ENCODE results near the gene XCR1. TPM values are rescaled to one million over a fixed set of nuclear protein-coding genes. Genes with fewer than 3 reads are reported as not detected.
"Not testable (repeated sequence)": the region's sequence is repeated elsewhere in the genome, so short reads cannot be mapped to it uniquely, and the experiment has no call there.

XCR1 gene
- total RNA-seq, 1 donor from 2014 or later, result 0.70 TPM

GRCh38 chr3:46006238-46007032, 20.8 kb downstream of the XCR1 start:
- no peak for DNase-seq (ENCODE audit: low spot score)

- DNase-seq (ENCODE audit: low spot score), result not testable (repeated sequence)
Measured at GRCh38 chr3:46003706-46004105, 23.6 kb downstream of the XCR1 start.

GRCh38 chr3:46001178-46001577, 26.1 kb downstream of the XCR1 start:
- no peak for DNase-seq (ENCODE audit: low spot score)

- no peak for DNase-seq (ENCODE audit: low spot score)
Measured at GRCh38 chr3:45997942-45998341, 29.3 kb downstream of the XCR1 start.

DNA sequence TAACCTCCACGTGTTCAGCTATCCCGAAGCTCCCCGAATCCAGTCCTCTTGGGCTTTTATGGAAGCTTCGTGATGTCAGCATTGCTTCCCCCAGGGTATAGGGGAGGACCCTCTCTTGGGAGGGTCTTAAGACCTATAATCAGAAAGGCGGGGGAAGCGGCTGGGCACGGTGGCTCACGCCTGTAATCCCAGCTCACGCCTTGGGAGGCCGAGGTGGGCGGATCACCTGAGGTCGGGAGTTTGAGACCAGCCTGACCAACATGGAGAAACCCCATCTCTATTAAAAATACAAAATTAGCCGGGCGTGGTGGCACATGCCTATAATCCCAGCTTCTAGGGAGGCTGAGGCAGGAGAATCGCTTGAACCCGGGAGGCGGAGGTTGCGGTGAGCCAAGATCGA, 29.8 kb downstream of the XCR1 start:
- not testable (repeated sequence) for DNase-seq (ENCODE audit: low spot score)

GRCh38 chr3:45995236-45996192, 31.8 kb downstream of the XCR1 start, which contains the start of gene FYCO1:
FYCO1 (minus strand) TSS chr3:45995824; CDS start chr3:45984910, 10,914 bp downstream.
- peak; percentile 94 for DNase-seq (ENCODE audit: low spot score)

- DNase-seq (ENCODE audit: low spot score), result no peak
Measured at GRCh38 chr3:45994419-45995235, 32.7 kb downstream of the XCR1 start.

- no peak for DNase-seq (ENCODE audit: low spot score)
Measured at GRCh38 chr3:45993421-45994027, 33.8 kb downstream of the XCR1 start.

DNA sequence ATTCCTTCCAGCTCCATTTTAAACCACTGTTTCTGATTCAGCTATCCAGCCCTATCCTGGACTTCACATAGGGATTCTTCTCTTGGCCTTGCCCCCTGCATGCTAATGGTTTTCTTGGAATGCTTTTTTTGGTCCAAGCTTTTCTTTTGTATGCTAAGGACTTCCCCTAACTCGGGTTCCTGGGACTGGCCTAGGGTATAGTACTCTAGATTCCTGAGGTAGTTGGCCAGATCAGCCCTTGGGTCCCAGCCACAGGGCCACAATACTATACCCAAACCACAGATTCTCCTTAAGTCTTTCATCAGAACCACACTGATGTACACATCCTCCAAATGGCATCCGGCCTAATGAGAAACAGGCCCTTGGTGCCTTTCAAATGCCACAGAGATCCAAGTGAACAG, 34.5 kb downstream of the XCR1 start:
- DNase-seq (ENCODE audit: low spot score), result no peak

DNA sequence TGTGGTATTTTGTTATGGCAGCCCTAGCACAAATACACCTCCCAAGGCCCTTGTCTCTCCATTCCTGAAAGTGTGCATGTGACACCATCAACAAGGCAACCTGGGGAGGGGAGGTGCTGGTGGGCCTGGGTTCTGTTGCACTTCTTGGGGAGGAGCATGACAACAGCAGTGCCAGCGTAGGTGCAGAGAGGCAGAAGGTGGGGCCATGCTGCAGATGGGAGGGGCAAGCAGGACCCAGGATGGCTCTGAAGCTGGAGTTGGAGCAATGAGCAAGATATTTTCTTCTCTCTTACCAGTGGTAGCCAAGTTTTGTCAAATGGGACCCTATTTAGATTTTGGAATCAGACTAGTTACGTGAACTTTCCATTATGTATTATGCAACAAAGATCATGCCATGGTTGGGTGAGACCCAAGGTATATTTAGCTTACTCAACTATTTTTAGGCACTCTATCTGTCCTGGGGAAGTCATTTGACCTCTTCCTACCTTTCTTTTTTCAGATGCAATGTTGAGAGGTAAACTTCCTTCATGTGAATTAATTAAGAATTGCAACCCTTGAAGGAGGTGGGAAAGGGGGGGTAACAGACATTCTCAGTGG, 35.1 kb downstream of the XCR1 start:
- DNase-seq (ENCODE audit: low spot score), result no peak

- DNase-seq (ENCODE audit: low spot score), result no peak
Measured at GRCh38 chr3:45991341-45991740, 35.9 kb downstream of the XCR1 start.

- no peak for DNase-seq (ENCODE audit: low spot score)
Measured at GRCh38 chr3:45990181-45990580, 37.1 kb downstream of the XCR1 start.

DNA sequence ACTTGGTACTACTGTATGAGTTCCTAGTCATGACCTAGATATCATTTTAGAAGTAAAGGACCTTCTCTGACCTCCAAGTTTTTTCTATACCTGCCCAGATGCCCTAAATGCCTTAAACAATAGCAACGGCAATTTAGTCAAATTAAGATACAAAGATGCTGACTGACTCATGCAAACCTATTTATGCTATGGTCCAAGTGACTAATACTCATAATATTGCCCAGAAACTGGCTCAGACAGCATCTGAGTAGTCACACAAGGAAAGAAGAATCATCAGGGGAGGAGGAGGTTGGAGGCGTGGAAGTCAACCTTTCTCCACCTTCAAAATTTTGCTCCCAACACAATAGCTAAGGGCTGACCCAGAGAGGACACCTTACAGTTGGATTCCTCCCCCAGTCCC, 38.5 kb downstream of the XCR1 start:
- no peak for DNase-seq (ENCODE audit: low spot score)

DNA sequence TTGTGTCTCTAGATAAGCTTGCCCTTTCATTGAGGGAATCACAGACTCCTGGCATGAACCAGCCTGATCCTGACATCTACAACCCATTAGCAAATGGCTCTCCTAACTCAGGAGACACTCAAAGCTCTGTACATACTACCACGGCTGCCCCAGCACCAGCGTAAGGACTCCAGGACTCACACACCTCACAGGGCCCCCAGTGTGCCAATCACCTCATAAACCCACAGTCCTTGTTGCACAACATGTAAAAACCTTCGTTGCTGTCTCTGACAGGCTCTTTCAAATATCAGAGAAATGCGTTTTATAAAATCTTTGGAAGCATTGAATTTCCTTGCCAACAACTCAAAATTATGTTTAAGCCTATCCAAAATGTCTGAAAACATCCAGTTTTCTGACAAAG, 38.9 kb downstream of the XCR1 start:
- no peak for DNase-seq (ENCODE audit: low spot score)

GRCh38 chr3:45987368-45988291, 39.7 kb downstream of the XCR1 start:
- DNase-seq (ENCODE audit: low spot score), result no peak

GRCh38 chr3:45986303-45986982, 40.8 kb downstream of the XCR1 start:
- no peak for DNase-seq (ENCODE audit: low spot score)

DNA sequence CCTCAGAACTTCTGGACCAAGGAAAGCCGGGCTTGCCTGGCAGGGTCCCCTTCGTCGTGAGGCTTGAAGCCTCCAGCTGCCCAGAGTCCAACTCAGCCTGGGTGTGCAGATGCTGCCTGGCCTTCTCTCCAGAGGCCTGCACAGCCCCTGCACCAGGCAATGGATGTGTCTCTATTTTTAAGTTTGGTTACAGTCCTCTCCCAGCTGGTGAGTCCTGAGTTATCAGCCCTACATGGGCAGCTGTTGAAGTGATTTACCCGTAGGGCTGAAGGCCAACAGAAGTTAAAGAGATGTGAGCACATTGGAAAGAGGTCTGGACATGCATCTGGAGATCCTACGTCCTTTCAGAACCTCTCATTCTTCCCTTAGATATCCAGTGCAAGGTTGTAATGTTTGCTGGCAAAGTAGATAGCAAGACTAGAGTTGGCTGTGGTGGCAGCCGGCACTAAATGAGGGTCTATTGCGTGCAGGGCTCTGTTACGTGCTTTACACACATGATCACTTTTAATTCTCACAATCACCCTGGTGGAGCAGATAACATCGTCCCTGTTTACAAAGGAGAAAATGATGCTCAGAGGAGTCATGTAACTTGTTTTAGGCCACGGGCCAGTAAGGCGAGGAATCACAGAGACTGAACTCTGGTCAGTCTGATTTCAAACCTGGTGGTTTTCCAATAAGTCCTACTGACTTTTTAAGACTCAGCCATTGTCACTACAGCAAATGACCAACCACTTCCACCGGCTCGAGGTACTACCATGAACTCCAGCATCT, 41.6 kb downstream of the XCR1 start:
- no peak for DNase-seq (ENCODE audit: low spot score)
